Stimulated activated CD4-positive, alpha-beta T cell treated with anti-CD3 and anti-CD28 coated beads, Interleukin-15, amount 100 ng/mL, for 48 hours (primary cell): ENCODE data around the gene ADAMTS2.
A peak's percentile ranks its signal among the peaks of the same experiment; 100 is the strongest.

ENCODE experiments used
- DNase-seq, 2 donors: peaks; one replicate each; pipeline ENCODE4 v3.0.0-alpha.2; 2020; ENCODE audit warnings: low read depth in 2 of 2

The ADAMTS2 gene

GRCh38 chr5:179177711-179178575 lies 167.3 kb downstream of the ADAMTS2 start:
- no peak for DNase-seq

GRCh38 chr5:179176571-179177230 lies 168.6 kb downstream of the ADAMTS2 start:
- no peak for DNase-seq

GRCh38 chr5:179176166-179176565 lies 169.1 kb downstream of the ADAMTS2 start:
- DNase-seq = no peak

GRCh38 chr5:179171816-179172745 lies 173.2 kb downstream of the ADAMTS2 start:
- DNase-seq = no peak

GRCh38 chr5:179171251-179171815 lies 173.9 kb downstream of the ADAMTS2 start:
- no peak for DNase-seq

- no peak for DNase-seq
These were observed 174.7 kb downstream of the ADAMTS2 start for GRCh38 chr5:179170606-179171005.

- no peak for DNase-seq
These were observed 175.4 kb downstream of the ADAMTS2 start for GRCh38 chr5:179169836-179170235.

- DNase-seq = no peak
These were observed 176.6 kb downstream of the ADAMTS2 start for GRCh38 chr5:179168664-179169063.

- DNase-seq = no peak
These were observed 177.3 kb downstream of the ADAMTS2 start for GRCh38 chr5:179167871-179168451.

- DNase-seq = peak in 1 of 2 donors; percentile 60
These were observed 178.1 kb downstream of the ADAMTS2 start for GRCh38 chr5:179166886-179167841.

GRCh38 chr5:179166171-179166885 lies 178.9 kb downstream of the ADAMTS2 start:
- DNase-seq = no peak

- DNase-seq = no peak
These were observed 179.7 kb downstream of the ADAMTS2 start for GRCh38 chr5:179165421-179166170.

- DNase-seq = no peak
These were observed 180.6 kb downstream of the ADAMTS2 start for GRCh38 chr5:179164331-179165311.

GRCh38 chr5:179163236-179164155 lies 181.8 kb downstream of the ADAMTS2 start:
- DNase-seq = no peak

GRCh38 chr5:179162351-179163235 lies 182.7 kb downstream of the ADAMTS2 start:
- no peak for DNase-seq
